HG02571 (cell line): ENCODE data around the gene SWT1.

ENCODE experiments used
- ATAC-seq: cut with Tn5 transposase; IDR thresholded peaks from one replicate; pipeline ENCODE4 v1.9.1; 2021; ENCODE audit warnings: mild to moderate bottlenecking, moderate library complexity; ENCODE audit not compliant: unreplicated experiment

SWT1 gene

GRCh38 chr1:185287451-185287850, 130.5 kb downstream of the SWT1 start:
- ATAC-seq = no peak

- ATAC-seq = no peak
Measured at GRCh38 chr1:185288435-185288834, 131.5 kb downstream of the SWT1 start.

DNA sequence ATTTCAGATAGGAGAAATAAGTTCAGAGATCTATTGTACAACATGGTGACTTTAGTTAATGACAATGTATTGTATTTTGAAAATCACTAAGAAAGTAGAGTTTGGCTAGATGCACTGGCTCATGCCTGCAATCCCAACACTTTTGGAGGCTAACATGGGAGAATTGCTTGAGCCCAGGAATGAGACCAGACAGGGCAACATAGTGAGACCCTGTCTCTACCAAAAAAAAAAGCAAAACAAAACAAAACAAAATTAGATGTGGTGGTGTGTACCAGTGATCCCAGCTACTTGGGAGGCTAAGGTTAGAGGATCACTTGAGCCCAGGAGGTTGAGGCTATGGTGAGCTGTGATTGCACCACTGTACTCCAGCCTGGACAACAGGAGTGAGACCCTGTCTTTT, 132.9 kb downstream of the SWT1 start:
- ATAC-seq = no peak

DNA sequence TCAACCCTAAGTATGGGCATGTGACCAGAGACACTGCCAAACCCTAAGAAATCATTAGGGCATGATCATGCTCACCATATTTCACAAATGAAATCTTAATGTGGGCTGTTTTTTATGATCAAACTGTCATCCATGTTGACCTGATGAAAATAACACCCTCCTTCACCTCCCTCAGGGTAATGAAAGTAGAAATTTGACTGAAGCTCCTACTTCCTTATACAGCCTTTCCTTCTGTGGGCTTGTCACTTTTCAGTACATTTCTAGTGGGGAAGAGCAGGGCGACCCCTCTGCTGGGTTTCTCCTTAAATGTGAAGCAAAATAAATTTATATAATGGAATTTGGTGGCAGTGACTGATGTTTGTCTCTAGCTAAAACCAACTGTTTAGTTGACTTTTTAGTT, 134.2 kb downstream of the SWT1 start:
- no peak for ATAC-seq

GRCh38 chr1:185291652-185292051, 134.7 kb downstream of the SWT1 start:
- ATAC-seq = no peak

DNA sequence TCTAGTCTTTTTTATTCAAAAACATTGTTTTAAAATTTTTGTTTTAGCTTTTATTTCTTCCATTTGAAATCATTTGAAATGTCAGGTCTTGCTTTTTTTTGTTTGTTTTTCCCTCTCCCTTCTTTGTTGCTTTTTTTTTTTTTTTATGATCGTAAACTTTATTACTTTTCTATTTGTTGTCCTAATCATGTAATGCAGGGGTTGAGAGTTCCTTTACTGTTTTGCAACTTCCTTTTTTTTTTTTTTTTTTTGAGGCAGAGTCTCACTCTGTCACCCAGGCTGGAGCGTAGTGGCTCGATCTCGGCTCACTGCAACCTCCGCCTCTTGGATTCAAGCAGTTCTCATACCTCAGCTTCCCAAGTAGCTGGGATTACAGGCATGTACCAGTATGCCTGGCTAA, 135.3 kb downstream of the SWT1 start:
- no peak for ATAC-seq

DNA sequence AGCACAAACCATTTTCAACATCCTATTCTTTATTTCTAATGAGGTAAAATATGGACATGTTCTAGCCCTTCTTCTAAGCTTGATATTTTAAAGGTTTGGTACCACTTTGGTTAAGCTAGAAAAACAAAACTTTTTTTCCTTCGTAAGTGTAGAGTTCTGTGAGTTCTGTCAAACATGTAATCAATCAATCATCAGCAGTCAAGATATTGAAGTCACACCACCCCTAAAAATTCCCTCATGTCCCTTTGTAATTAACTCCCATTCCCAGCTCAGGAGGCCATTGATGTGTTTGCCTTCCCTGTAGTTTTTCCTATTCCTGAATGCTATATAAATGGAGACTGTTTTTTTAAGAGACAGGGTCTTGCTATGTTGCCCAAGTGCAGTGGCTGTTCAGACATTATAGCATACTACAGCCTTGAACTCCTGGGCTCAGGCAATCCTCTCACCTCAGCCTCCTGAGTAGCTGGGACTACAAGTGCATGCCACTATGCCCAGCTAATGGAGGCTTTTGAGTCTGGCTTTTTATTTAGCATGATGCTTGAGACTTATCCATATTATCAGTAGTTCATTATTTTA, 137.1 kb downstream of the SWT1 start:
- no peak for ATAC-seq

DNA sequence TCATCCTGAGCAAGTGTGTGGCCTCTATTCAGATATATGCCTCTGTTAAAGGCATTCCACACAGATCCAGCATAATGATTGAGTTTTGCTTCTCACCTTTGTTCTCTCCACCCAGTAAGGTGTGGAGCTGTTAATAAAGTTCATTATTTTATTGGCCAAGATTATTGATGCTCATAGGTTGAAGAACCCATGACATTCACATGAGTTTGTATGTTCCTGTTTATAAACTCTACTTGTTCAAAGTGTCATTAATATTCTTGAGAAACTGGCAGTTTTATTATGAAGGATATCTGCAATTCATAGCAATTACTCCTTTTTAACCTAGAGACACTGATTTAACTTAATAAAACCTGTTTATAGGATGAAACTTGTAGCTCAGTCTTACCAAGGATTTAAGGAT, 138.1 kb downstream of the SWT1 start:
- no peak for ATAC-seq

- ATAC-seq = no peak
Measured at GRCh38 chr1:185297982-185298381, 141.0 kb downstream of the SWT1 start.

DNA sequence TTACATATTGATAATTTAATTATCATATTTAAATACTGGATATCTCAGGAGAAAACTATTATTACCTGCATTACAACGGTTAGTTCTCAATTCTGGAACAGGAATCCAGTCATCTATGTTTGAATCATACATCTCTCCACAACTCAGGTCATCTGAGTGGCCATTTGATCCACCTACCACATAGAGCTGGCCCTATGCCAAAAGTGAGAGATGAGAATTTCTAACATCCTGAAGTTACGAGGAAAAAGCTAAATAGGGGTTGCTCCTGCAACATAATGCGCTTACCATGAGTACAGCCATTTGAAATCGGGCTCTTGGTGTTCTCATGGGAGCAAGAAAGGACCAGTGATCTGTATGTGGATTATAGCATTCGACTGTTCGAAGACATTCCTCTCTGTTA, 143.2 kb downstream of the SWT1 start:
- no peak for ATAC-seq

DNA sequence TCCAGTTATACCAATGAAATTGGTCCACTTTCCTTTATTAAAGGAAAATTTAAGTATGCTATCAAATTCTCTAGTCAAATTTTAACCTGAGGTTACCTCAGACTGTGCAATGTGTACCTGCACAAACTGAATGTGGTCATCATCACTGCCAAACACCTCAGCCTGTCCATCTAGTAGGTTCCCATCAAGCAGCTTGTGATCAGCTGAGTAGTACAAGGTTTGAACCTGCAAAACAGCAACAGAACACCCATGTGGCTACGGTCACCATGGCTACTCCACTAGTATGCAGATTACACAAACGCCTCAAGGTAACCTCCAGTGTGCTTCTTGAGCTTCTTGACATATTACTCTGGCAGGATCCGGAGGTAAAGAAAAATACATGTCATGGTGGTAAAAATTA, 148.5 kb downstream of the SWT1 start:
- no peak for ATAC-seq

DNA sequence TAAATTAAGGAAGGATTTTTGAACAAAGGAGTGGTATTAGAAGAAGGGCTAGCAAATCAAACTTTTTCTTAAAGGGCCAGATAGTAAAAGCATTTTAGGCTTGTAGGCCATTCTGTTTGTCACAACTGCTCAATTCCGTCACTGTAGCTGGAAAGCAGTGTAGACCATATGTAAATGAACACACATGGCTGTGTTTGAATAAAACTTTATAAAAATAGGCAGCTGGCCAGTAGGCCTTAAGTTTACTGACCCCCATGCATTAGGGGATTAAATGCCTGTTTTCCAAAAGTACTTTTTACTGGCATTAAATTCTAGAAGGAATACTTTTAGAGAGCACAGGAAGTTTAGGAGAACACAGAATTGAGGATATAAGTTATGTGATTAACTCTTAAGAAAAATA, 151.2 kb downstream of the SWT1 start:
- ATAC-seq = no peak

DNA sequence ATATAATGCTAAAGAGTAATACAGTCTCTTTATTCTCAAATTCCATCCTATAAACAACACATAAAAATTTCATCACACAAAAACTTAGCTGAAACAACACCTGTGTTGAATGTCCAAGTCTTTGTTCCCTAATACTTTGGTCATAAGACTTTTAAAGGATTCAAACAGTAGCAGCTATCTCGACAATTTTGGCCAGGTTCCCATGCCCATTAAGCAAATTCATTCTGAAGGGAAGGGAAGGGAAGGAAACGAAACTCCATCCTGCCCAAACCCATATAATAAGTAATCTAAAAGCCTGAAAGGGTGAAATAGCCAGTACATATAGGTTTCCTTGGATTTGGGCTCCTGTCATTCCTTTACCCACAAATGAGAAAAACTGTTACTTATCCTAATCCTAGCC, 152.6 kb downstream of the SWT1 start:
- ATAC-seq = no peak

- no peak for ATAC-seq
Measured at GRCh38 chr1:185311589-185312225, 154.7 kb downstream of the SWT1 start.

- no peak for ATAC-seq
Measured at GRCh38 chr1:185312361-185313138, 155.6 kb downstream of the SWT1 start.

- ATAC-seq = no peak
Measured at GRCh38 chr1:185314411-185314810, 157.4 kb downstream of the SWT1 start.

- ATAC-seq = no peak
Measured at GRCh38 chr1:185315445-185316071, 158.6 kb downstream of the SWT1 start.

DNA sequence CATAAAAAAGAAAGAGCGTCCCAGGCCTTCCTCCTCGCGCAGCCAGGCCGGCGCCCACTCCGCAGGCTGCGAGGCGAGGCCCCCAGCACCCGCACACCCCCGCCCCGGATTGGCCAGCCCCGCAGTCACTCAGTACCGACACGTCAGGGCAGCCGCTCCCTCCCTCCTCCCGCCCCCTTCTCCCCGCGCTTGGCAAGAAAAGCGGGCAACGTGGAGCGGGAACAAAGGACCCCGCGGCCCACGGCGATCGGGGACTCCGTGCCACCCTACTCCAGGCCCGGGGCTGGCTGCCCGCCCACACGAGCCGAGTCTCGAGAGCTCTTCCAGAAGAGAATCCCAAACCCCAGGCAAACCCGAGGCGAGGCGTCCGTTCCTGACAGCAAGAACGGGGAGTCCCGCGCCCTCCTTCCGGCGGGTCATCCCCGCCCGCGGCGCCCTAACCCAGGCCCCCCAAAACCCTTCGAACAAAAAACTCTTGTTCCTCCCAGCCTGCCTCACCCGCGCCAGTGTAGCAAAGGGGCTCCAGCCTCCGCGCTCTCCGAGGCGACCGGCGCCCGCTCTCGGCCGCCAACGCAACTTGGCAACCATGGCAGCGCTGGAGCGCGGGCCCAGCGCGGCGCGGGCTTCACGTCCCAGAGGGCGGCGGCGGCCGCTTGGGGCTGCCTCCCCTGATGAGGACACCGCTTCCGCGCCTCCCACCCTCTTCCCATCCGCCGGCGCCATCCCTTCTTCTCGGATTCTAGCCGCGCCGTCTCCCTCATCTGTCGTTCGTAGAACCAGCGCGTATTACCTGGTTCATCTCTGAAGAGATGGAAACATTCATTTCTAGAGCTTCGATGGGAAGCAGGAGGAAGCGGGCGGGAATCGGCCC, 159.4 kb downstream of the SWT1 start:
- ATAC-seq = peak; percentile 42

DNA sequence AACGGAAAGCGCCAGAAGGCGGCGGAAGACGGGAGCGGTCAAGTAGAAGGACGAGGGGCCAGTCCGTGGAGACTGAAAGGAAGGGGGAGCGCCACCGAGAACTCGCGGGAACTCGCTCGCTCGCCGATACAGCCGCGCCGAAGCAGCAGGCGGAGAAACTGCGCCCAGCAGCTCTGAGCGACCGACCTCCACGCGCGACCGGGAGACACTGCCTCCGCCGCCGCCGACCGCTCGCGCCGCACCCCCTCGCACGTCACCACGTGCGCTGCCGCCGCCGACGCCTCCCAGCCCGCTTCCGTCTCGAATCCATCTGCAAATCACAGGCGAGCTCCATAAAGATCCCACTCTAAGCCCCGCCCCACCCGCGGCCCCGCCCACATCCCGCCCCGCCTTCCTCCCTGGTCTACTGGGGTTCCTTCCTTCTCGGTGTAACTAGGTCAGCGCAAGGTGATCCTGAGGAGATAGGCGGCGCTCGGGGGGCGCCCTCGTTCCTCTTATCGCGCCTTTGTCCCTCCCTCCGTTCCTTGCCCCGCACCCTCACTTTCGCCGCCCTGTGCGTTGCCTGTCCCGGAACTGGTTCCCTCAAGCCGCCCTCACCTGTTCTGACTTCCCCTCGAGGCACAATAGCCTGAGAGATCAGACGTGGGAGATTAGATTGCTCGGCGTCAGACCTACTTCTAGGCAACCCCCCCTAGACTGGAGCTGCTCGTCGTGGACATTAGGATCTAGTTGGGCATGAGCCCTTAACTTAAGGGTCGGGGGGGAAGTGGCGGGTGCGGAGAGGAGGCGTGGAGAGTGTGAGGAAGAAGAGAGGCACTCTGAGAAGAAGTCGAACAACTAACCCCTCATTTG, 160.3 kb downstream of the SWT1 start, which contains the start of gene IVNS1ABP:
Gene IVNS1ABP (minus strand): TSS at position 210 of the 852 bp plus-strand sequence. CDS start 7,750 bp downstream, outside the sequence.
- ATAC-seq = peak; percentile 70

- peak; percentile 31 for ATAC-seq
Measured at GRCh38 chr1:185317886-185318310, 160.9 kb downstream of the SWT1 start.
